NCI-H1092 treated with DMSO at 0.1 percent for 48 hours (cell line): ENCODE data around the gene DRD5.
"Not testable (repeated sequence)": the region's sequence is repeated elsewhere in the genome, so short reads cannot be mapped to it uniquely, and the experiment has no call there.

Experiments
- DNase-seq: peaks from one replicate; lab custom pipeline; 2025; lab: John Stamatoyannopoulos, UW

Gene DRD5

GRCh38 chr4:9781343-9782135 is at the start of gene DRD5:
TSS of gene DRD5 (plus strand) at chr4:9781634. CDS start at chr4:9782030, 396 bp downstream.
- DNase-seq: no peak

DNA sequence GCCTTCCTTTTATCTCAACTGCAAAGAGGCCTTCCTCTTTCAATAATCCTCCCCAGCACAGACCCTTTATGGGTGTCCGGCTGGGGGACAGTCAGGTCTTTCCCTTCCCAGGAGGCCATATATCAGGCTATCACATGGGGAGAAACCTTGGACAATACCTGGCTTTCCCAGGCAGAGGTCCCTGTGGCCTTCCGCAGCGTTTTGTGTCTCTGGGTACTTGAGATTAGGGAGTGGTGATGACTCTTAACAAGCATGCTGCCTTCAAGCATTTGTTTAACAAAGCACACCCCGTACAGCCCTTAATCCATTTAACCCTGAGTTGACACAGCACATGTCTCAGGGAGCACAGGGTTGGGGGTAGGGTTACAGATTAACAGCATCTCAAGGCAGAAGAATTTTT is 49.2 kb upstream of the DRD5 start:
- not testable (repeated sequence) for DNase-seq

GRCh38 chr4:9735515-9735914 is 45.9 kb upstream of the DRD5 start:
- DNase-seq: no peak

- not testable (repeated sequence) for DNase-seq
Observed at GRCh38 chr4:9737280-9737679, 44.2 kb upstream of the DRD5 start.

- DNase-seq: not testable (repeated sequence)
Observed at GRCh38 chr4:9743789-9744188, 37.6 kb upstream of the DRD5 start.

GRCh38 chr4:9745782-9746181 is 35.7 kb upstream of the DRD5 start:
- DNase-seq: no peak

GRCh38 chr4:9758641-9759317 is 22.7 kb upstream of the DRD5 start:
- DNase-seq: no peak

DNA sequence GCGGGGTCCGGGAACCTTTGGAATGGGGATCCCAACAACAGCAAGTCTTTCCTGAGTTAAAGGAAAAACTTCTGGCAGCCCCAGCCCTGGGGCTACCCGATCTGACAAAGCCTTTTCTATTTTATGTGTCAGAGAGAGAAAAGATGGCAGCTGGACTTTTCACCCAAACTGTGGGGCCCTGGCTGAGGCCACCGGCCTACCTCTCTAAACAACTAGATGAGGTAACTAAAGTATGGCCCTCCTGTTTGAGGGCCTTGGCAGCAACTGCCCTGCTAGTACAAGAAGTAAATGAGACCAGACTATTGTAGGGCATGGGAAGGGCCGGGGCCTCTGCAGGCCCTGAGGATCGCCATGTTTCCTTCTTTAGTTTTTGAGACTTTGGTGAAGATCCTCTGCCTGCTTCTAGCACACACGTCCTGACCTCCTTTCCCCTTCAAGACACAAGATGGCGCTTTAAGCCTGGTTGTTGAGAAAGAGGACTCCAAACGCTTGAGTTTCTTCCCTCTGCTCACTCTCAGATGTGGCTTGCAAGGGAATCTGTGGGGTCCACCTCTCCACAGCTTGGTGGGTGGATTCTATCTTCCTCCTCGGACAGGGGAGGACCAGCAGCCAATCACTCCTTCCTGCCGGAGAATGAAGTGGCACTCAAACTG is 18.5 kb upstream of the DRD5 start:
- DNase-seq: peak; percentile 78

GRCh38 chr4:9764155-9764696 is 17.2 kb upstream of the DRD5 start:
- no peak for DNase-seq

- no peak for DNase-seq
Observed at GRCh38 chr4:9765091-9765490, 16.3 kb upstream of the DRD5 start.

DNA sequence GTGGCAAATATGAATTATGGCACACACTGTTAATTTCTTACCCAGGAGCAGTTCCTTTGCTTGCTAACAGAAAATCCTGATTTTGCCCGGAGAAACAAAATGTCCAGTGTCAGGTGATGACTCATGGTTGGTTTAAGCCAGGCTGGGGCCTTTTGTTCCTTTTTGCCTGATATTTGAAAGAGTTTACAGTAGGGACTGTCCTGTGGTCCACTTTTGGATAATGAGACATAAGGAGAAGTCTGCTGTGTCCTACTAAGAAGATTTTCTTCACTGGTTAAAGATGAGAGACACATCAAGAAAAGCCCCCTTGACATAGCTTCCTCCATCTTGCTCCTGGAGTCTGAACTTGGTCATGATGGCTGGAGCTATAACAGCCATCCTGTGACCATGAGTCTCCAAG is 12.1 kb upstream of the DRD5 start:
- no peak for DNase-seq

GRCh38 chr4:9771034-9771433 is 10.4 kb upstream of the DRD5 start:
- no peak for DNase-seq

- no peak for DNase-seq
Observed at GRCh38 chr4:9773471-9773870, 8.0 kb upstream of the DRD5 start.

DNA sequence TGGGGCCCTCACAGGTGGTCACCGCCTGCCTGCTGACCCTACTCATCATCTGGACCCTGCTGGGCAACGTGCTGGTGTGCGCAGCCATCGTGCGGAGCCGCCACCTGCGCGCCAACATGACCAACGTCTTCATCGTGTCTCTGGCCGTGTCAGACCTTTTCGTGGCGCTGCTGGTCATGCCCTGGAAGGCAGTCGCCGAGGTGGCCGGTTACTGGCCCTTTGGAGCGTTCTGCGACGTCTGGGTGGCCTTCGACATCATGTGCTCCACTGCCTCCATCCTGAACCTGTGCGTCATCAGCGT is 652 bp downstream of the DRD5 start:
- no peak for DNase-seq

GRCh38 chr4:9785891-9786290 is 4.5 kb downstream of the DRD5 start:
- DNase-seq: not testable (repeated sequence)

- no peak for DNase-seq
Observed at GRCh38 chr4:9792381-9792780, 10.9 kb downstream of the DRD5 start.

DNA sequence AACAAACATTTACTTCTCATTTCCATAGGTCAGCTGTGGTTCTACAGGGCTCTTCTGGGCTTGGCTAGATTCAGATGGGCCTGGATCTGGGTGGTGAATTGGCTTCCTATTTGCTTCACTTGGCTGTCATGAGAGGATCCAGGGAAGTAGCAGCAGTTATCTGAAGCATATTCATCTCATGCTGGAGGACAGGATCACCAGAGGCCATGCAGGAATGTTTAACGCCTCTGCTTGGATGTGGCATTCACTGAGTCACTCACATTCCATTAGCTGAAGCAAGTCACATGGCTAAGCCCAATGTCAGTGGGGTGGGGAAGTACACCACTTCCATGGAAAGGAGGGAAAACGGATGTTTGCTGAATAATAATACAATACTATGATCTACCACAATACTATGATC is 15.2 kb downstream of the DRD5 start:
- not testable (repeated sequence) for DNase-seq

- peak; percentile 47 for DNase-seq
Observed at GRCh38 chr4:9800848-9801247, 19.4 kb downstream of the DRD5 start.

DNA sequence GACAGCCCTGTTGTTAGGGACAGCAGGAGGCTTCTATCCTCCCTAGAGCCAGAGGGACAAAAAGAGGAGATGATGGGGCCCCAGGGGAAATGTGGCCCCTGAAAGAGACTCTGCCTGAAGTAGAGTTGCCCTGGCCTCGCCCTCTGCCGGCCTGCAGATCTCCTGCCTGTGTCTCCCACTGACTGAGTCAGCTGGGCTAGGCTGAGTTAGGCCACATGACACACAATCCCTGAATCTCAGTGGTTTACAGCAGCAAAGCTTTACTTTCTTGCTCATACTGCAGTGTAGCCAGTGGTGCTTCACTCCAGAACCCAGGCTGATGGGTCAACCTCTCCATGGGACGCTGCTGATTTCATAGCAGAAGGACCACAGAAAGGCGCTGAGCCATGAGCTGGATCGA is 23.5 kb downstream of the DRD5 start:
- no peak for DNase-seq

DNA sequence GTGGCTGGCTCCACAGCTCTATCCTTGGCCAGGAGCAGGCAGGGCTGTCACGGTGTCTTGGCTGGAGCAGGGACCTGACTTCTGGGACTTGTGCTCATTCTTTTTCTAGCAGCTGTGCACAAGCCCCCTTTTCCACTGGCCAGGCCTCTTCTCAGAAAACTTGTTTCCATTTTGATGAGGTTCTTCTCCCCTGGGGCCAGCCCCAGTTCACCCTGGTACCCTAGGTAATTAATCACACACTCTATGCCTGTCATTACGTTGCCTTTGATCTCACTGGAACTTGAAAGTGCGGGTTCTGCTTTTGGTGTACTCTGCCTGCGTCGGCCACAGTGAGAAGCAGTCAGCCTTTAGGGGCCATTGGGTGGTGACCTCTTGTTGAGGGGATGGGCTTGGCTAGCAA is 26.6 kb downstream of the DRD5 start:
- no peak for DNase-seq

GRCh38 chr4:9811806-9812205 is 30.4 kb downstream of the DRD5 start:
- DNase-seq: no peak

- DNase-seq: no peak
Observed at GRCh38 chr4:9812501-9813340, 31.3 kb downstream of the DRD5 start.
